IMR-90 (cell line): Measurements from ENCODE around the gene RDH16. TPM values are rescaled to one million over a fixed set of nuclear protein-coding genes. Genes with fewer than 3 reads are reported as not detected.
"Not testable (repeated sequence)": the region's sequence is repeated elsewhere in the genome, so short reads cannot be mapped to it uniquely, and the experiment has no call there.

Source experiments
- ATAC-seq: fragments of 200-7000 bp; cut with Tn5 transposase; 2 replicates; pipeline ENCODE4 v1.9.1; 2020; ENCODE audit warnings: low read depth, mild to moderate bottlenecking, moderate library complexity
- BruUV-seq: library from RNA; stranded (reverse); fragments of 400-500 nt; replicated peaks from 2 replicates; lab custom pipeline; 2021; lab: Mats Ljungman, UMichigan
- CTCF ChIA-PET: fragments of 300-600 bp; formaldehyde crosslinking; extraction: SDS; loops from one replicate; lab custom pipeline; 2021; ENCODE audit warnings: antibody characterized with exemption; lab: Yijun Ruan, JAX
- POLR2A ChIA-PET: fragments of 300-600 bp; sonication (Branson Sonifier 250); formaldehyde crosslinking; loops from one replicate; lab custom pipeline; 2022; ENCODE audit warnings: antibody characterized with exemption; ENCODE audit not compliant: unreplicated experiment; lab: Charles Lee
- DNase-seq: peaks from one replicate; pipeline ENCODE4 v3.0.0; 2013
- H2AFZ ChIP-seq: replicated peaks from 2 replicates; pipeline ENCODE3; 2013; ENCODE audit warnings: low read length, mild to moderate bottlenecking; ENCODE audit not compliant: poor library complexity
- H2AK5ac ChIP-seq: 2 replicates; pipeline ENCODE4 v1.6.1; 2013; ENCODE audit warnings: low read depth, low read length, inconsistent platforms
- H2AK9ac ChIP-seq: replicated peaks from 2 replicates; pipeline ENCODE3; 2013; ENCODE audit warnings: mild to moderate bottlenecking, low read depth, low read length, moderate library complexity; ENCODE audit not compliant: poor library complexity
- H2BK120ac ChIP-seq: 2 replicates; pipeline ENCODE4 v1.6.1; 2013; ENCODE audit warnings: low read depth, low read length, inconsistent platforms
- H2BK15ac ChIP-seq: 3 replicates; pipeline ENCODE4 v1.6.1; 2013; ENCODE audit warnings: low read depth, low read length, inconsistent platforms
- H2BK20ac ChIP-seq: 2 replicates; pipeline ENCODE4 v1.6.1; 2013; ENCODE audit warnings: low read depth, mild to moderate bottlenecking, inconsistent platforms, low read length, moderate library complexity
- H2BK5ac ChIP-seq: 2 replicates; pipeline ENCODE4 v1.6.1; 2013; ENCODE audit warnings: mild to moderate bottlenecking, low read depth, low read length, inconsistent platforms; ENCODE audit not compliant: poor library complexity, severe bottlenecking
- H3K14ac ChIP-seq: replicated peaks from 2 replicates; pipeline ENCODE4 v1.6.1; 2013; ENCODE audit warnings: low read depth, low read length, inconsistent platforms
- H3K18ac ChIP-seq: 2 replicates; pipeline ENCODE4 v1.6.1; 2013; ENCODE audit warnings: low read depth, low read length, control low read depth
- H3K23ac ChIP-seq: 2 replicates; pipeline ENCODE4 v1.6.1; 2013; ENCODE audit warnings: low read depth, low read length, inconsistent platforms
- H3K27ac ChIP-seq: 2 replicates; pipeline ENCODE4 v1.5.1; 2013; ENCODE audit warnings: mild to moderate bottlenecking, control low read depth, low read length; ENCODE audit not compliant: insufficient read depth
- H3K27me3 ChIP-seq: 2 replicates; pipeline ENCODE4 v1.6.1; 2013; ENCODE audit warnings: low read length; ENCODE audit not compliant: control insufficient read depth, insufficient read depth
- H3K36me3 ChIP-seq: 2 replicates; pipeline ENCODE4 v1.6.1; 2013; ENCODE audit warnings: low read length, mixed read lengths; ENCODE audit not compliant: control insufficient read depth, insufficient read depth
- H3K4ac ChIP-seq: 2 replicates; pipeline ENCODE4 v1.6.1; 2013; ENCODE audit warnings: low read depth, low read length, inconsistent platforms
- H3K4me1 ChIP-seq: 2 replicates; pipeline ENCODE4 v1.6.1; 2013; ENCODE audit warnings: low read length, mixed read lengths; ENCODE audit not compliant: control insufficient read depth, insufficient read depth
- H3K4me2 ChIP-seq: 2 replicates; pipeline ENCODE4 v1.6.1; 2013; ENCODE audit warnings: low read depth, mild to moderate bottlenecking, control low read depth, low read length, moderate library complexity
- H3K4me3 ChIP-seq: 2 replicates; pipeline ENCODE4 v1.5.1; 2013; ENCODE audit warnings: low read depth, mild to moderate bottlenecking, control low read depth, low read length, moderate library complexity; ENCODE audit not compliant: insufficient read depth
- H3K56ac ChIP-seq: 2 replicates; pipeline ENCODE4 v1.6.1; 2013; ENCODE audit warnings: low read length, inconsistent platforms; ENCODE audit not compliant: insufficient read depth; ENCODE audit errors: extremely low read depth
- H3K79me1 ChIP-seq, 2 experiments: 2 replicates each; pipeline ENCODE4 v1.6.1; 2013; ENCODE audit warnings: low read length in 2 of 2, inconsistent platforms in 1 of 2, low read depth in 1 of 2
- H3K9ac ChIP-seq: 2 replicates; pipeline ENCODE4 v1.6.1; 2013; ENCODE audit warnings: low read depth, low read length, control low read depth
- H3K9me1 ChIP-seq: 2 replicates; pipeline ENCODE4 v1.6.1; 2013; ENCODE audit warnings: low read length, inconsistent platforms; ENCODE audit not compliant: insufficient read depth
- H3K9me3 ChIP-seq: 2 replicates; pipeline ENCODE4 v1.6.1; 2013; ENCODE audit warnings: low read length; ENCODE audit not compliant: control insufficient read depth, insufficient read depth
- H4K20me1 ChIP-seq: 2 replicates; pipeline ENCODE4 v1.6.1; 2013; ENCODE audit warnings: low read length, inconsistent platforms; ENCODE audit not compliant: insufficient read depth
- H4K5ac ChIP-seq: 2 replicates; pipeline ENCODE4 v1.6.1; 2013; ENCODE audit warnings: mild to moderate bottlenecking, low read depth, low read length, control low read depth
- H4K8ac ChIP-seq, 2 experiments: 2 replicates each; pipeline ENCODE4 v1.6.1; 2013; ENCODE audit warnings: low read depth in 2 of 2, low read length in 2 of 2, control low read depth in 1 of 2, inconsistent platforms in 1 of 2
- H4K91ac ChIP-seq: 2 replicates; pipeline ENCODE4 v1.6.1; 2013; ENCODE audit warnings: low read depth, low read length, inconsistent platforms; ENCODE audit not compliant: insufficient read depth
- WGBS, 2 experiments: methylation state at CpG; one replicate each; pipeline versions ENCODE4 v1.1.5 to v1.1.7; 2013; ENCODE audit warnings: missing lambda C conversion rate in 2 of 2; ENCODE audit not compliant: insufficient read length in 1 of 2; ENCODE audit errors: extremely low coverage in 2 of 2; 5-methylcytosine and 5-hydroxymethylcytosine counted together
- dilution Hi-C: fragments of 300-500 bp; cut with HindIII; formaldehyde crosslinking; loops from one replicate; pipeline ENCODE4 v1.14.3; 2018; ENCODE audit warnings: low sequenced_read_pairs; ENCODE audit not compliant: unreplicated experiment
- in situ Hi-C: fragments of 300-500 bp; cut with MboI; formaldehyde crosslinking; loops from 3 replicates; pipeline ENCODE4 v1.14.3; 2019; ENCODE audit warnings: low sequenced_read_pairs, inconsistent platforms, mixed read lengths
- intact Hi-C: fragments of 100-400 bp; cut with micrococcal nuclease; formaldehyde crosslinking; loops from 2 replicates; pipeline ENCODE4 v1.10.0; 2022
- polyA plus RNA-seq, 3 experiments: library from polyadenylated mRNA; depleted of rRNA; stranded (reverse); fragments of >200 nt; gene quantifications; 2 replicates each; pipeline ENCODE4 v1.2.3, GENCODE V29; 2012; ENCODE audit warnings: low replicate concordance in 1 of 3
- total RNA-seq: library from RNA; depleted of rRNA; stranded (reverse); fragments of >200 nt; gene quantifications from 2 replicates; pipeline ENCODE4 v1.2.3, GENCODE V29; 2012

The RDH16 gene
- total and polyA plus RNA-seq, 2 of the 4 experiments (the other 2 are of a cell fraction): not detected

- H2BK15ac ChIP-seq, H3K27ac ChIP-seq, H2AFZ ChIP-seq, H2AK5ac ChIP-seq, H3K27me3 ChIP-seq, H3K36me3 ChIP-seq, H2BK120ac ChIP-seq, dilution Hi-C loops, ATAC-seq, H4K5ac ChIP-seq, H2AK9ac ChIP-seq, H3K4me2 ChIP-seq, H4K8ac ChIP-seq, H3K9me1 ChIP-seq, H4K20me1 ChIP-seq, H3K23ac ChIP-seq, H4K91ac ChIP-seq, H3K56ac ChIP-seq, in situ Hi-C loops, H3K14ac ChIP-seq, POLR2A ChIA-PET, intact Hi-C loops, H3K79me1 ChIP-seq, H3K4me1 ChIP-seq, H3K18ac ChIP-seq, H3K9ac ChIP-seq, H3K9me3 ChIP-seq, DNase-seq, H2BK5ac ChIP-seq, BruUV-seq, H3K4ac ChIP-seq, H2BK20ac ChIP-seq, CTCF ChIA-PET, H3K4me3 ChIP-seq: not testable (repeated sequence)
- WGBS, 2 experiments: no CpG with 5 or more reads among the region's 6 CpGs
These were observed 11.5 kb upstream of the RDH16 start for GRCh38 chr12:56968910-56969309.

DNA sequence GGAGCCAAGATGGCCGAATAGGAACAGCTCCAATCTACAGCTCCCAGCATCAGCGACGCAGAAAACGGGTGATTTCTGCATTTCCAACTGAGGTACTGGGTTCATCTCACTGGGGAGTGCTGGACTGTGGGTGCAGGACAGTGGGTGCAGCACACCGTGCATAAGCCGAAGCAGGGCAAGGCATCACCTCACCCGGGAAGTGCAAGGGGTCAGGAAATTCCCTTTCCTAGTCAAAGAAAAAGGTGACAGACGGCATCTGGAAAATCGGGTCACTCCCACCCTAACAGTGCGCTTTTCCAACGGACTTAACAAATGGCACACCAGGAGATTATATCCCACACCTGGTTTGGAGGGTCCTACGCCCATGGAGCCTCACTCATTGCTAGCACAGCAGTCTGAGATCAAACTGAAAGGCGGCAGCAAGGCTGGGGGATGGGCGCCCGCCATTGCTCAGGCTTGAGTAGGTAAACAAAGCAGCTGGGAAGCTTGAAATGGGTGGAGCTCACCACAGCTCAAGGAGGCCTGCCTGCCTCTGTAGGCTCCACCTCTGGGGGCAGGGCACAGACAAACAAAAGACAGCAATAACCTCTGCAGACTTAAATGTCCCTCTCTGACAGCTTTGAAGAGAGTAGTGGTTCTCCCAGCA is 8.7 kb upstream of the RDH16 start:
- H3K4ac ChIP-seq, H3K4me3 ChIP-seq, H2BK15ac ChIP-seq, H4K91ac ChIP-seq, BruUV-seq, H2BK20ac ChIP-seq, H3K23ac ChIP-seq, H3K4me1 ChIP-seq, H3K79me1 ChIP-seq, intact Hi-C loops, H3K36me3 ChIP-seq, CTCF ChIA-PET, H3K9ac ChIP-seq, H3K9me3 ChIP-seq, DNase-seq, H3K4me2 ChIP-seq, H4K8ac ChIP-seq, H2BK5ac ChIP-seq, H3K18ac ChIP-seq, ATAC-seq, H2AK5ac ChIP-seq, H4K5ac ChIP-seq, in situ Hi-C loops, H2BK120ac ChIP-seq, H3K14ac ChIP-seq, H3K27ac ChIP-seq, H2AFZ ChIP-seq, H4K20me1 ChIP-seq, dilution Hi-C loops, H2AK9ac ChIP-seq, H3K9me1 ChIP-seq, H3K56ac ChIP-seq, POLR2A ChIA-PET, H3K27me3 ChIP-seq: not testable (repeated sequence)
- no CpG with 5 or more reads among the region's 15 CpGs for WGBS, 2 experiments
